Right lung (tissue), 5 donors: ENCODE data around the gene TSC2. TPM values are rescaled to one million over a fixed set of nuclear protein-coding genes. Genes with fewer than 3 reads are reported as not detected.
"Not testable (repeated sequence)": the region's sequence is repeated elsewhere in the genome, so short reads cannot be mapped to it uniquely, and the experiment has no call there.

Experiments used
- DNase-seq, 2 donors: peaks; one replicate each; pipeline ENCODE4 v3.0.0-alpha.2; 2013
- polyA plus RNA-seq, 5 donors: library from polyadenylated mRNA; unstranded; fragments of 120-200 nt; gene quantifications; one replicate each; pipeline versions ENCODE4 v1.2.1 to v1.2.3, GENCODE V29; 2013; ENCODE audit warnings: inconsistent platforms in 1 of 5, low replicate concordance in 1 of 5; ENCODE audit not compliant: insufficient read length in 5 of 5, insufficient read depth in 1 of 5

TSC2 gene
- polyA plus RNA-seq, 5 donors = 100 to 149 (median 120) TPM

DNA sequence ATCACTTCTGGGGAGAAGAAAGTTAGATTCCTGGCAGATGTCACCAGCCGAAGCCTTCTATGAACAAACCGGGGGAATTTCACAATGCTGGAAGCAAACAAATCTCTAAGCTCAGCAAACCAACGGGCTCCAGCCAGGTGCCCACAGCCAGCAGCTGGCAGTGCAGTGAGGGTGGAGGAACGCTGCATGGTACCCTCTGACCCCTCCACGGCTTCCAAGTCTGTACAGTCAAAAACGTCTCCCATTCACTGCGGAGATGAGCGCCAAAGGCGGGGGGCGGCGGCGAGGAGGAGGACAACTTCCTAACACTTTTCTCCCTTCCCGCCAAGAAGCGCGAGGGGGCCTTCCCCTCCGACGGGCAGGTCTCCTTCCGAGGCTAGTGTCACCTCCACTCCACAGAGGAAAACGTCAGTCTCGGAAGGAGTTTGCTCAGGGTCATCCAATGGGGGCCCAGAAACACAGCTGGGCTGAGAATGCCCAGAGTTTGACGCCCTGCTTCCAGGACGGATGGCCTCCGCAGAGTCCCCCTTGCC is 39.1 kb upstream of the TSC2 start:
- DNase-seq = no peak

DNA sequence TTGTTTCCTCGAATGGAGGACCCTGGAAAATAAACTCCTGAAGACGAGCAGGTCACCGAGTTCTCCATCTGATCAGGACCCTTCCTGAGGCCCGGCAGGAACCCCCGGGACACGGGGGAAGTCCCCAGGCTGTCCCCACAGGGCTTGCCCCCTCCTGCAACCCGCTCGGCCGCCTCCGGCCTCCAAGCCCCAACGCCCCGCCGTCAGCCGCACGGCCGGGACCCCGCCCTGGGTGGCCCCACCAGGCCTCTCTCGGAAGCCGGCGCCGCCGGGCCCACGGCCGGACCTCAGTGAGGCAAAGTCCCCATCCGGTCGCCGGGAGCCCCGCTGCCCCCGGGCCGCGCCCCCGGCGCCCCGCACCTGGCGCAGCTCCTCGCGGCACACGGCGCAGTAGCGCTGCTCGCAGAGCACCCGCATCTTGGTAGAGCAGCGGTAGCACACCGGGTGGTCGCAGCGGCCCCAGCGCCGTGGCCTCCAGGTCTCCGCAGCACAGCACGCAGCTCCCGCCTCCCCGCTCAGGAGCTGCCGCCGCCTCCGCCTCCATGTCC is 38.5 kb upstream of the TSC2 start:
- DNase-seq = no peak

DNA sequence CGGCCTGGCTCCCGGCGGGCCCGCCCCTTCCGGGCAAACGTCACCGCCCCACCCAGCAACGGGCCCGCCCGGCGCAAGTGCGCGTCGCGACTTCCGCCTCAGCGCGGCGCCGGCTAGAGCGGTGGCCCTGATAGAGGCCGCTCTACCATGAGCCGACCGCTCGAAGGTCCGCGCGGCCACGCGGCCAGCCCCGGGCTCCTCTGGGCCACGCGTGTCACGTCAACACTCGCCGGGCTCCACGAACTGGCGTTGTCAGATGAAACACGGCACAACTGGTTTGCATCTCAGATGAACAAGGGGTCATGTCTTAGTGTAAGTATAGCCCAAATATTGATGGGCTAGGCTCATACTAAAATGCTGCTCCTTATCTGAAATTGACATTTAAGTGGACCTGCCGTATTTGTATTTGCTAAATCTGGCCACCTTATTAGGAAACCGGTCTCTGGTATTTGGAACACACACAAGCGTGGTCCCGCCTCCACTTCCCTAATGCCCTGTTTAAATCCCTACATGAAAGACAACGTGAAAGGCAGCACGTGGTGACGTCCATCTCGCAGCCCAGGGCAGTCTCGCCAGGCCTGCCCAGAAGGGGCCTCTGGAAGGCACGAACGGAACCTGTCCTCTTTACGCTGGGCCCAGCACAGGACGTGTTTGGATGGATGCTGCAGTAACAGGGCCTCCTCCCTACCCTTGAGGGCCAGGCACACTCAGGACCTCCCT is 37.8 kb upstream of the TSC2 start, which contains the start of gene ZNF598:
Gene ZNF598, minus strand, starts transcription at position 31 of the 720 bp plus-strand sequence.
- peak; percentile 84 to 86 for DNase-seq

DNA sequence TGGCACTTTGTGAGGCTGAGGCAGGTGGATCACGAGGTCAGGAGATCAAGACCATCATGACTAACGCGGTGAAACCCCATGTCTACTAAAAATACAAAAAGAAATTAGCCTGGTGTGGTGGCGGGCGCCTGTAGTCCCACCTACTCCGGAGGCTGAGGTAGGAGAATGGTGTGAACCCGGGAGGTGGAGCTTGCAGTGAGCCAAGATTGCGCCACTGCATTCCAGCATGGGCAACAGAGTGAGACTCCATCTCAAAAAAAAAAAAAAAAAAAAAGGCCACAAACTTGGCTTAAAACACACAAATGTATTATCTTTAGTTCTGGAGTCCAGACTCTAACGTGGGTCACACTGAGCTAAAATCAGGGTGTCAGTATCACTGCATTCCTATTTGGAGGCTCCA is 36.1 kb upstream of the TSC2 start:
- DNase-seq = not testable (repeated sequence)

DNA sequence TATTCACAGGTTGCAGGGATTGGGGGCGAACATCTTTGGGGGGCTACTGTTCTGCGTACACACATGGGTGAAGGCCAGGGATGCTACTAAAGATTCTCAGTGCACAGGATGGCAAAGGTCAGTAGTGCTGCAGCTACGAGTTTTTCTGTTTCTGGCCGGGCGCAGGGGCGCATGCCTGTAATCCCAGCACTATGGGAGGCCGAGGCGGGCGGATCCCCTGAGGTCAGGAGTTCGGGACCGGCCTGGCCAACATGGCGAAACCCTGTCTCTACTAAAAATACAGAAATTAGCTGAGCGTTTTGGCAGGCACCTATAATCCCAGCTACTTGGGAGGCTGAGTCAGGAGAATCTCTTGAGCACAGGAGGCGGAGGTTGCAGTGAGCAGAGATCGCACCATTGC is 34.3 kb upstream of the TSC2 start:
- no peak for DNase-seq

DNA sequence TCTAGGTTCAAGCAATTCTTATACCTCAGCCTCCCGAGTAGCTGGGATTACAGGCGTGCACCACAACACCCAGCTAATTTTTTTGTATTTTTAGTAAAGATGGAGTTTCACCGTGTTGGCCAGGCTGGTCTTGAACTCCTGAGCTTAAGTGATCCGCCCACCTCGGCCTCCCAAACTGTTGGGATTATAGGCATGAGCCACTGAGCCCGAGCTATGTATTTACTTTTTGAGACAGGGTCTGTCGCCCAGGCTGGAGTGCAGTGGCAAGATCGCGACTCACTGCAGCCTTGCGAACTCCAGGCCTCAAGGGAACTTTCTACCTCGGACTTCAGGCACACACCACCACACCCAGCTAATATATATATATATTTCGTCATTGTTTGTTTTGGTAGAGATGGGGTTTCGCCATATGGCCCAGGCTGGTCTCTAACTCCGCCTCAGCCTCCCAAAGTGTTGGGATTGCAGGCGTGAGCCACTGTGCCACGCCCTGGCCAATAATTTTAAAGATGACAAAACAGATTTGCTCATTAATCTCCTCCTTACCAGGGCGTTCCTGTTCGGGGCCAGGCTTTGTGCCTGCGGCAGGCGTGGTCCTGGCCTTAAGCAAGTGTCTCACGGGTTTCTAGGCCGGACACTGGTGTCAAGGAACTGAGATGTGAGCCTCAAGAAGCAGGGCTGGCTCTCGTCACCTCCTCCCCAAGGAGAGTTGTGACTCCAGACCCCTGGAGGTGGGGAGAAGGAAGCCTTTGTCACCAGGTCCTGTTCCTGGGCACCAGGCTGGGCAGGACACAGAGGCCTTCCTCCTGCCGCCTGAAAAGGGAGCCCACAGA is 32.5 kb upstream of the TSC2 start:
- no peak for DNase-seq

DNA sequence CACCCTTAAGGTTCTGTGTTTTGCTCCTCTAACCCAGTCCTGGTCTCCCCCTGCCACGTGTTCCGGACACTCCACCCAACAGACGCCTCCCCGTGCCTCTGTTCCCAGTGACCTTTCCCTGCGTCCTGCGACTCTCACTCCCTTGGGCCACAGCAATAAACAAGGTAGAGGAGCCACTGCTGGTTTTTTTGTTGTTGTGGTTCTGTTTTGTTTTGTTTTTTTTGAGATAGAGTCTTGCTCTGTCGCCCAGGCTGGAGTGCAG is 31.9 kb upstream of the TSC2 start:
- no peak for DNase-seq

DNA sequence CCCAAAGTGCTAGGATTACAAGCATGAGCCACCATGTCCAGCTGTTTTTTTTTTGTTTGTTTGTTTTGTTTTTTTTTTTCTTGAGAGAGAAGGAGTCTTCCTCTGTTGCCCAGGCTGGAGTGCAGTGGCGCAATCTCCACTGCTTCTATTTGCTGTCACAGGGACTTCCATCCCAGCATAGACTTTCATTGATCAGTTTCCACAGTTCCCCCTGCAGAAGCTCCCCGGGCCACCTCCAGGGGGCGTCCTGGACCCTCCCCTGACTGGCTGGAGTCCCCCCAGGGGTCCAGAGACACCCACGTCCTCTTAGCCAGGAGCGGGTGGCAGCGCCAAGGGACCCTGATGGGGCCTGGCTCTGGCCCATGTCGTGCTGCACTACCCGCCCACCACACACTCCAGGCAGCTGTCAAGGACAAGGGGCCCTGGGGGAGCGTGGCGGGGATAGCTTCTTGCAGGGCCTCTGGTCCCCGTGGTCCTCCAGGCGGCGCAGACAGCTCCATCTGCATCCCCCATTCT is 31.3 kb upstream of the TSC2 start:
- DNase-seq = no peak

DNA sequence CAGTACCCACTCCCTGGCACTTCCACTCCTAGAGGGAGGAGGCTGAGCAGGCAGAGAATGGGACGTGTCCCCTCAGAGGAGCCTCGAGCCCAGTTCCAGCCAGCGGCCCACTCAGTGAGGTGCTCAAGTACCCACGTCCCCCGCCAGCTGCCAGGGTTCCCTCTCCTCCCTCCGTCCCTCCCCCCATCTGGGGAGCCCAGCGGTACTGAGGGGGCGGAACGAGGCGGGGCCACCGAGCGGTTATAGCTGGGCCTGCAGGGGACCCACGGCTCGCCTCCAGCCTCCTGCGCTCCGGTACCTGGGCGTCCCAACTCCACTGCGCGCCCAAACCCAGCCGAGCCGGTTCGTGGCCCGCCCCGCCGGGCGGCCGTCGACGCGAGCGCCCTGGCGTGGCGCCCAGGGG is 28.3 kb upstream of the TSC2 start, which contains the start of gene NPW:
Gene NPW, plus strand, starts transcription at position 268 of the 403 bp plus-strand sequence.
- DNase-seq = no peak

DNA sequence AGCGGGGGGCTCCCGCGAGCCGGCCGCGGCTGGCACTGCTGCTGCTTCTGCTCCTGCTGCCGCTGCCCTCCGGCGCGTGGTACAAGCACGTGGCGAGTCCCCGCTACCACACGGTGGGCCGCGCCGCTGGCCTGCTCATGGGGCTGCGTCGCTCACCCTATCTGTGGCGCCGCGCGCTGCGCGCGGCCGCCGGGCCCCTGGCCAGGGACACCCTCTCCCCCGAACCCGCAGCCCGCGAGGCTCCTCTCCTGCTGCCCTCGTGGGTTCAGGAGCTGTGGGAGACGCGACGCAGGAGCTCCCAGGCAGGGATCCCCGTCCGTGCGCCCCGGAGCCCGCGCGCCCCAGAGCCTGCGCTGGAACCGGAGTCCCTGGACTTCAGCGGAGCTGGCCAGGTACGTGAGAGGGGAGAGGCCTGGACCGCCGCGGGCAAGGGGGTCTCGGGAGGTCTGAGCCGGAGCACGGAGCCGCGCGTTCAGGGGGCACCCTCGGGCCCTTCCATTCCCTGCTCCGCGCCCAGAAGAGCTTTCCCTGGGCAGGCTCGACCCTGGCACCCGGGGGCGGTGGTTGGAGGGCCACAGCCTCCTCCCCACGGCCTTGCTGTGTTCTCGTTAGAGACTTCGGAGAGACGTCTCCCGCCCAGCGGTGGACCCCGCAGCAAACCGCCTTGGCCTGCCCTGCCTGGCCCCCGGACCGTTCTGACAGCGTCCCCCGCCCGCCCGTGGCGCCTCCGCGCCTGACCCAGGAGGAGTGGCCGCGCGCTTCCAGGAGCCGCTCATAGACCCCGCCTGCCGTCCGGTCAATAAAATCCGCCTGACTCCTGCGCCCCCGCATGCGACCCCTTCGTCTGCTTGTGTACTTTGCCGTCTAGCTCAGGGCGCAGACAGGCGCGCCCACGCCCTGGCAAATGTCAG is 27.6 kb upstream of the TSC2 start:
- DNase-seq = no peak

DNA sequence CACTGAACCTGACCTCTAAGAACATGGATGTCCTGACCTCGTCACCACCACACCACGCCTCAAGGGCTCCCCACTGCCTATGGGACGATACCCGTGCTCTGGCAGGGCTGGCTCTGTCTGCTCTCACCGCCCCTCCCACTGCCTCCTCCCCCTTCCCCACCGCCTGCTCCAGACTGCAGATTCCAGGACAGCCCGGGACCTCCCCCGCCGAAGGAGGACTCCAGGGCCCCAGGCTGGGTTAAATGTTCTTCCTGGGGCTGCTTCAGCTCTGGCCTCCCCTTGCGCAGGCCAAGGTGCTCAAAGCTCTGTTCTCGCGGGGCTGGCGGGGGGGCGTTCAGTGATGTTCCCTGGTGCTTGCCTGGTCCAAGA is 25.1 kb upstream of the TSC2 start:
- no peak for DNase-seq

DNA sequence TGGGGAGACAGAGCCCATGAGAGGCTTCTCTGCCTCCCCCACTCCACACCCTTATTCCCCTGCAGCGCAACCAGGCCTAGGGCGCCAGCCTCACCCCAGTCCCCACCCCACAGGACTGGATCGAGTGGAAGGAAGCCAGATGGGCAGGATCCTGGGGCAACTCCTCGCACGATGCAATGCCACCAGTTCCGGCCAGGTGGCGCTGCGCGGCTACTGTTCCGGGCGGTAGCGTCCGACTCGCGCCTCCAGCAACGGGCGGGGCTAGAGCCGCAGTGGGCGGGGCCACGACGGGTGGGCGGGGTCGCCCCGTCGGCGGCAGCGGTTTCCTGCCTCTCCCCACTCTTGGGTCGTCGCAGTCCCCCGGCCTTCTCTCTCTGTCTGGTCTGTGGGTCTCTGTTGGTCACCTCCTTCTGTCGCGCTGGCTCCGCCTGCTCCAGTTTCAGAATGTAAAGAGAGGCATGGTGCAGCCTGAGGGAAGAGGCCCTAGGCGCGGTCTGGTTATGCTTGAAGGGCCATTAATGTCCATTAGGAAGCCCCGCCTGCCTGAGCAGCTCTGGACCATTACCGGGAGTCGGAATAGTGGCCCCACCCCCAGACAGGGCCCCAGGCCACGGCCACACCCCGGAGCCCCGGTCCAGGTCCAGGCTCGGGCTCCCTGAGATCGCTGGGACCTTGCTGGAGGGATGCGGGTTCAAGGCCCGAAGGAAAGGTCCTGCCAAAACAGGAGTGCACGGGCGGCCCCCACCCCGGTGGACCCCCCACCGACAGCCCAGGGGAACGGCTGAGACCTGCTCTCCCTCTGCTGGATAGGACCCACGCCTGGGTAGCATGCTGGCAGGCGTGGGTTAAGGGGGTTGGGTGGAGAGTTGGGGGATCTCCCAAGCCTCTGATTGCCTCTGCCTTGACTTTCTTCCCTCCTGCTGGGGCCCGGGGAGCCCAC is 24.4 kb upstream of the TSC2 start:
- peak; percentile 93 for DNase-seq

DNA sequence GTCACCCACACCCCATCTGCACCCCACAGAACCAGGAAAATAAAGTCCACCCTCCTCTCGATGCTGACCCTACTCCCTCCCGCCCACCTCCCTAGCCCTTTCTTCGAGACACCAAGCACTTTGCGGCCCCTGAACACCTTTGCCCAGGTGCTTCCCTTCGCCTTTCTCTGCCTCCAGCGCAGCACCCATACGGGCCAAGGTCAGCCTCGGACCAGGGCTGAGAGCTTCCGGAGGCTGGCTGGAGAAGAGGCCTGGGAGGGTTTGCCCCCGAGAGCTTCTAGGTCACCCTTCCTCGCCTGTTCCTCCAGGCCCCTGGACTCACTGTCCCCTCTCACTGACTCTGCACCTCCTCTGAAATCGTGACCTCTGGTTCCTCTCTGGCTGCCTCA is 23.8 kb upstream of the TSC2 start:
- no peak for DNase-seq

DNA sequence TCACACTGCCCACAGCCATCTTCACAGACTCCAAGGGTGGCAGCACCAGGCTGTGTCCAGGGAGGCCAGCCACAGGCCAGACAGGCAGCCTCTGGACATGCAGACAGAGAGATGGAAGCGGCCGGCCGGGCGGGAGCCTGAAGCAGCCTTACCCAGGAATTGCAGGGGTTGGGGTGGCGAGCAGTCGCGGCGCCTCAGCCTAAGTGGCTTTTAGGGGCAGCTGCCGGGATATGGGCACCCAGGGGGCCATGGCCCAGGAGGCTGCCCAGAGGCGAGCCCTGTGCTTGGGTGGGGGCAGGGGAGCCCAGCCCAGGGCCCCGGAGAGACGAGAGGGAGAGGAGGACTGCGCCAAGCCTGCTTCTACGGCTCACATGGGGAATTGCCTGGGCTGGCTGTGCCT is 22.5 kb upstream of the TSC2 start:
- DNase-seq = no peak

DNA sequence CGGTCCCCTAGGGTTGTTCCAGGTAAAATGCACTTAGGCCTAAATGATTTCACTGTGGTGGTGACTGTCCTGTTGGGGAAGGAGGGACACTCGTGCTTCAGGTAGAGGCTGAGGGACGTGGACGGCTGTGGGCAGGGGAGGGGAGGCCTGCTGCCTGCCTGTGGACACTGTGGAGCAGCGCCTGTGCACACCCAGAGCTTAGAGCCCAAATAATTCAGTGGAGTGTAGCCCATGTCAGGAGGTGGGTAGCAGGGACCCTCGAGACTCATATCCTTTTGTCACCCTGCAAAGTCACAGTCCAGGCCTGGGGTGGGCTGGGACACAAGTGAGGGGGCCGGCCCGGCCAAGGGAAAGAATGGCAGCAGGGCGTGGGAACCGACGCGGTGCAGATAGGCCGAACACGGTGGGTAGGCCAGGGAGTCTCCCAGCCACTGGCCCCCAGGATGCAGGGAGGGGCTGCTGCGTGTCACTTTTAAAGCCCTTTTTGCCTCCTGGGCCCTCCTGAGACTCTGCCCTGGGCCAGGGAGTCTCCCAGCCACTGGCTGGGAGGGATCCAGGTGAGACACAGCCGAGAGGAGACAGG is 21.8 kb upstream of the TSC2 start:
- no peak for DNase-seq

DNA sequence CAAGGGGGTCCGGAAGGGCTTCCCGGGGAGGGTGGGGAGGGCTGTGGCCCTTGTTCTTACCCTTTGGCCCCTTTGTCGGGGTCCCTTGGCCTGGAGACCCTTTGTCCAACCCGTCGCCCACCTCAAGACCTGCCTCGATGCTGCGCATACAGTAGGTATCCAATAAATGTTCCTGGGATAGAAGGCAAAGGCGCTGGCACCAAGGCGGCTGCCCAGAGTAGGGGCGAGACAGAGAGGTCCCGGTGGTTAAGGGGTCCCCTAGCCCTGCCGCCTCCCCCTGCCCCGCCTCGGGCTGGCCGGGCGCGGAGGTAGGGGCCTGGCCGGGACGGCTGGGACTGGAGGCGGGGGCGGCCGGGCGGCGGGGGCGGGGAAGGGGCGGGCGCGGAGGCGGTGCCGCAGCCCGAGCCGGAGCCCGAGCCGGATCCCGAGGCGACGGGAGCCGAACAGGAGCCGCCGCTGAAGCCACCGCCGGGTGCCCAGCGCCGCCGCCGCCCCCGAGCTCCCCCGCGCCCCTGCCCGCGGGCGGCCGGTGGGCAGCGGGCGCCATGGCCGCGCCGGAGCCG is 21.2 kb upstream of the TSC2 start, which contains the start of gene NHERF2:
Gene NHERF2, plus strand, starts transcription at position 442 of the 563 bp plus-strand sequence. Its CDS starts 104 bp downstream, at position 546.
- no peak for DNase-seq

DNA sequence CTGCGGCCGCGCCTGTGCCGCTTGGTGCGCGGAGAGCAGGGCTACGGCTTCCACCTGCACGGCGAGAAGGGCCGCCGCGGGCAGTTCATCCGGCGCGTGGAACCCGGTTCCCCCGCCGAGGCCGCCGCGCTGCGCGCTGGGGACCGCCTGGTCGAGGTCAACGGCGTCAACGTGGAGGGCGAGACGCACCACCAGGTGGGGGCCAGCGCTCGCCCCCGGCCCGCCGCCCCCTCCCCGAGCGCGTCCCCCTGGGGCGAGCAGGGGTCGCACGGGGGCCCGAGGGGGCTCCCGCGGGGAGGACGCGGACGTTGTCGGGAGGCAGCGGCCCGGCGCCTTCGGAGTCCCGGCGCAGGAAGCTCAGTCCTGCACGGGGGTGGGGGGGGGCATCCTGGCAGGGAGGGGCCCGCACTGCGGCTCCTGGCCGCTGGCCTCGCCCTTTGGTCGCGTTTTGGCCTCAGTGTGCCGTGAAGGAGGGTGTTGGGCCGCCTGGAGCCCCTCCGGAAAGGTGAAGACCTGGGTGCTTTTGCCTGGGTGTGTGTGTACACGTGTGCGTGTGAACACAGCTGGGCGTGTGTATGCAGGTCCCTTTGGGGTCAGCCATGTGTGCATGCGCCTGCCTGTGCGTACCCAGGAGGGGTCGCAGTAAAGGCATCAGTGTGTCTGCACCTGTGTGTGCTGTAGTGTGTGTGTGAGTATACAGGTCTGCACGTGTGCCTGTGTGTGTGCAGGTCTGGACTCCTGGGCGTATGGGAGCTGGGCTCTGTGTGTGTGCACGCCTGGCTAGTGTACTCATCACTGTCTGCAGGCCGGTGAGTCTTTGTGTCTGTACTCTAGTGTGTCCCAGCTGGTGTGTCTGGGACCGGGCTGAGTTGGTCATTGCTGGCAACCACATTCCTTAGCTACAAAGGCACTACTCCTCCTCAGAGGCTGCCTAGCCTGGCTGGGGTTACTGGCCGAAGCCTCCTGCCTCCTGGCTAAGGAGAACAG is 20.5 kb upstream of the TSC2 start:
- no peak for DNase-seq

DNA sequence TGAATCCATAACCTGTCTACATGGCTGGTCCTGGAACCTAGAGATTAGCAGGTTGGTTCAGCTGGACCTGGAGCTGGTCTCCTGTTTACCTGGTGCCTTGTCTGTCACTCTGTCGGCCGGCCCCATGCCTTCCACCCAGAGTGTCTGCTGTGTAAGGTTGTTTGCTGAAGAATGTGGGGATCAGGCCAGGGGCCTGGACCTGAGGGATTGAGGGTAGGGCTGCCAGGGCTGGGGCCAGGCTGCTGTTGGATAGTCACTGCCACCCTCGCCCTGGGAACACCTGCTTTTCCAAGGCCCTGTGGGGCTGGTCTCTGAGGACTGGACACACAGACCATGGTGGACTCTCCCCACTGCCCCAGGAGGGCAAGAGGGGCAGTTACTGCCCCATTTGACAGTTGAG is 19.6 kb upstream of the TSC2 start:
- DNase-seq = no peak
